Bronchial epithelial cell (primary cell): ENCODE results near the gene ARL5C. TPM values are rescaled to one million over a fixed set of nuclear protein-coding genes. Genes with fewer than 3 reads are reported as not detected.
"Not testable (repeated sequence)": the region's sequence is repeated elsewhere in the genome, so short reads cannot be mapped to it uniquely, and the experiment has no call there.

Experiments used
- DNase-seq: peaks from one replicate; pipeline ENCODE4 v3.0.0-alpha.2; 2010; ENCODE audit warnings: low read depth
- FAIRE-seq: peaks from 2 replicates; lab custom pipeline; 2011; peaks lifted over from hg19 to GRCh38; lab: Jason Lieb, UNC
- H3K27me3 ChIP-seq: 2 replicates; pipeline ENCODE4 v1.5.1; 2011; ENCODE audit warnings: low read length; ENCODE audit not compliant: control insufficient read depth, insufficient read depth
- H3K36me3 ChIP-seq: 2 replicates; pipeline ENCODE4 v1.5.1; 2011; ENCODE audit warnings: low read length; ENCODE audit not compliant: control insufficient read depth, insufficient read depth
- H3K4me3 ChIP-seq: 2 replicates; pipeline ENCODE4 v1.5.1; 2011; ENCODE audit warnings: mild to moderate bottlenecking, low read depth, low read length, control low read depth
- total RNA-seq: library from RNA; depleted of rRNA; stranded (reverse); fragments of >200 nt; gene quantifications from 2 replicates; pipeline ENCODE4 v1.2.1, GENCODE V29; 2014
- TF ChIP-seq, protein P1 (sequence below): IDR thresholded peaks from 2 replicates; pipeline ENCODE4 v1.5.1; 2011; ENCODE audit warnings: mild to moderate bottlenecking, moderate library complexity, low read length, control low read depth, inconsistent platforms; ENCODE audit not compliant: insufficient read depth, severe bottlenecking

Gene ARL5C
- total RNA-seq, 1 donor from 2014 or later = not detected

DNA sequence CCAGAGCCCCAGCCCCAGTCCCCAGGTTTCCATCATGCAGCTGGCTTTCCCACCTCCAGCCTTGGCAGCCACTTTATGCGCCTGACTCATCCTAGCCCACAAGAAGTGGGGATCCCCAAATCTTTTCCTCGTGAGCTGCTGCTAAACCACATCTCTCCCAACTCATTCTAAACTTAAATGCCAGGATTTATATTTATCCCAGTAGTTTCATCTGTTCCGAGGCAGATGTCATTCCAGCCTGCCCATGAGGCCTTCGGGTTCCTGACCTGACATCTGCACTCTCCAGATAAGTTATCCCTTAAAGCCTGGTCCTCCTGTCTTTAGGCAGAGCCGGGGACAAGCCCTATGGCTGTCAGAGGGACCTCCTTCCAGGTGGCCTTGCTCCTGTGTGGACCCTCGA, 31.1 kb downstream of the ARL5C start:
- Histone ChIP-seq H3K4me3 (no peak overlapping the region), H3K27me3 (no peaks in the 10 kb centered on the region), H3K36me3 (no peaks in the 10 kb centered on the region)
- TF ChIP-seq, protein P1, sequence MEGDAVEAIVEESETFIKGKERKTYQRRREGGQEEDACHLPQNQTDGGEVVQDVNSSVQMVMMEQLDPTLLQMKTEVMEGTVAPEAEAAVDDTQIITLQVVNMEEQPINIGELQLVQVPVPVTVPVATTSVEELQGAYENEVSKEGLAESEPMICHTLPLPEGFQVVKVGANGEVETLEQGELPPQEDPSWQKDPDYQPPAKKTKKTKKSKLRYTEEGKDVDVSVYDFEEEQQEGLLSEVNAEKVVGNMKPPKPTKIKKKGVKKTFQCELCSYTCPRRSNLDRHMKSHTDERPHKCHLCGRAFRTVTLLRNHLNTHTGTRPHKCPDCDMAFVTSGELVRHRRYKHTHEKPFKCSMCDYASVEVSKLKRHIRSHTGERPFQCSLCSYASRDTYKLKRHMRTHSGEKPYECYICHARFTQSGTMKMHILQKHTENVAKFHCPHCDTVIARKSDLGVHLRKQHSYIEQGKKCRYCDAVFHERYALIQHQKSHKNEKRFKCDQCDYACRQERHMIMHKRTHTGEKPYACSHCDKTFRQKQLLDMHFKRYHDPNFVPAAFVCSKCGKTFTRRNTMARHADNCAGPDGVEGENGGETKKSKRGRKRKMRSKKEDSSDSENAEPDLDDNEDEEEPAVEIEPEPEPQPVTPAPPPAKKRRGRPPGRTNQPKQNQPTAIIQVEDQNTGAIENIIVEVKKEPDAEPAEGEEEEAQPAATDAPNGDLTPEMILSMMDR = no peak
- no peak for FAIRE-seq
- no peak for DNase-seq

GRCh38 chr17:39132192-39132610, 33.8 kb downstream of the ARL5C start:
- Histone ChIP-seq H3K4me3 (no peak overlapping the region), H3K36me3 (no peaks in the 10 kb centered on the region), H3K27me3 (no peaks in the 10 kb centered on the region)
- TF ChIP-seq, protein P1 = no peak
- FAIRE-seq = no peak
- no peak for DNase-seq

GRCh38 chr17:39131616-39132015, 34.3 kb downstream of the ARL5C start:
- TF ChIP-seq, protein P1 = no peak
- no peak overlapping the region for H3K4me3 ChIP-seq
- no peak for FAIRE-seq

DNA sequence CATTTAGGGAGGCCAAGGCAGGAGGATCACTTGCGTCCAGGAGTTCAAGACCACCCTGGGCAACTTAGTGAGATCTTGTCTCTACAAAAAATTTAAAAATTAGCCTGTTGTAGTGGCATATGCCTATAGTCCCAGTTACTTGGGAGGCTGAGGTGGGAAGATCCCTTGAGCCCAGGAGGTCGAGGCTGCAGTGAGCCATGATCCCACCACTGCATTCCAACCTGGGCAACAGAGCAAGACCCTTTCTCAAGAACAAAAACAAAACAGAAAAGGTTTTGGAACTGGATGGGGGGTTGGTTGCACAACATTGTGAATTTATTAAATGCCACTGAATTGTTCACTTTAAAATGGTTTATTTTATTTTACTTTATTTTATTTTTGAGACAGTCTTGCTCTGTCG, 35.8 kb downstream of the ARL5C start:
- no peaks in the 10 kb centered on the region for H3K27me3 ChIP-seq
- no peak for DNase-seq
- no peak for FAIRE-seq
- no peak overlapping the region for H3K4me3 ChIP-seq
- H3K36me3 ChIP-seq = no peaks in the 10 kb centered on the region
- TF ChIP-seq, protein P1 = no peak

More at GRCh38 chr17:39131616-39132015, 34.3 kb downstream of the ARL5C start:
- DNase-seq = no peak
- H3K27me3 ChIP-seq = no peaks in the 10 kb centered on the region
- H3K36me3 ChIP-seq = no peaks in the 10 kb centered on the region

DNA sequence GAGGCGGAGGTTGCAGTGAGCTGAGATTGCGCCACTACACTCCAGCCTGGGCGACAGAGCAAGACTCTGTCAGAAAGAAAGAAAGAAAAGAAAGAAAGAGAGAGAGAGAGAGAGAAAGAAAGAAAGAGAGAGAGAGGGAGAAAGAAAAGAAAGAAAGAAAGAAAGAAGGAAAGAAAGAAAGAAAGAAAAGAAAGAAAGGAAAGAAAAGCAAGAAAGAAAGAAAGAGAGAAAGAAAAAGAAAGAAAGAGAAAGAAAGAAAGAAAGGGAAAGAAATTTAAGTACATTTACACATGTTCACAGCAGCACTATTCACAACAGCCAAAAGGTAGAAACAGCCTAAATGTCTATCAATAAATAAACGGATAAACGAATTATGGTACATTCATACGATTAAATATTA, 36.4 kb downstream of the ARL5C start:
- FAIRE-seq, H3K27me3 ChIP-seq, H3K36me3 ChIP-seq, H3K4me3 ChIP-seq, DNase-seq: not testable (repeated sequence)

DNA sequence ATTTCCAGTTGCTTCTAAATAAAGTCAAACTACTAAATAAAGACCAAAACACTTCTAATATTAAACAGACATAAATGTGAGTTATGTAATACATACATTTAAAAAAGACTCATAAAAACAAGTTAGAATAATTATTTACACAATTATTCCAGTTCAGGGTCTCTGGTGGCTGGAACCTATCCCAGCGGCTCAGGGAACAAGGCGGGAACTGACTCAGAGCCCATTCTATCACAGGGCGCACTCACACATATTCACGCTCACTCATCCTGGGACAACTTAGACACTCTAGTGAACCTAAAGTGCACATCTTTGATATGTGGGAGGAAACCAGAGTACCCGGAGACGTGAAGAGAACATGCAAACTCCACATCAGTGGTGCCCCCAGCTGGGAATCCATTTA, 39.5 kb downstream of the ARL5C start:
- no peak for FAIRE-seq
- no peaks in the 10 kb centered on the region for H3K36me3 ChIP-seq
- no peak for DNase-seq
- H3K27me3 ChIP-seq = no peaks in the 10 kb centered on the region
- TF ChIP-seq, protein P1 = no peak
- H3K4me3 ChIP-seq = no peak overlapping the region
